Omental fat pad (tissue), 4 donors: ENCODE measurements around the gene HLCS. TPM values are rescaled to one million over a fixed set of nuclear protein-coding genes. Genes with fewer than 3 reads are reported as not detected.

Source experiments
- ATAC-seq: fragments of 150-250 bp; one replicate; pipeline ENCODE4 v1.9.1; 2016; ENCODE audit warnings: mild to moderate bottlenecking, moderate library complexity; ENCODE audit not compliant: low FRiP score
- DNase-seq: peaks from one replicate; pipeline ENCODE4 v3.0.0-alpha.2; 2019; ENCODE audit warnings: low spot score
- total RNA-seq, 4 donors: library from RNA; depleted of rRNA; stranded (reverse); fragments of >200 nt; gene quantifications; one replicate each; pipeline ENCODE4 v1.1.0, GENCODE V29; 2016
- TF ChIP-seq, protein P1 (sequence below), 3 donors: fragments of 450-650 bp; IDR thresholded peaks; one replicate each; pipeline ENCODE4 v1.5.1; 2016 to 2017; ENCODE audit warnings: antibody characterized with exemption in 3 of 3, mild to moderate bottlenecking in 3 of 3, moderate library complexity in 2 of 3

Gene HLCS
- total RNA-seq, 4 donors from 2014 or later: 14.3 to 19.3 (median 17.6) TPM

DNA sequence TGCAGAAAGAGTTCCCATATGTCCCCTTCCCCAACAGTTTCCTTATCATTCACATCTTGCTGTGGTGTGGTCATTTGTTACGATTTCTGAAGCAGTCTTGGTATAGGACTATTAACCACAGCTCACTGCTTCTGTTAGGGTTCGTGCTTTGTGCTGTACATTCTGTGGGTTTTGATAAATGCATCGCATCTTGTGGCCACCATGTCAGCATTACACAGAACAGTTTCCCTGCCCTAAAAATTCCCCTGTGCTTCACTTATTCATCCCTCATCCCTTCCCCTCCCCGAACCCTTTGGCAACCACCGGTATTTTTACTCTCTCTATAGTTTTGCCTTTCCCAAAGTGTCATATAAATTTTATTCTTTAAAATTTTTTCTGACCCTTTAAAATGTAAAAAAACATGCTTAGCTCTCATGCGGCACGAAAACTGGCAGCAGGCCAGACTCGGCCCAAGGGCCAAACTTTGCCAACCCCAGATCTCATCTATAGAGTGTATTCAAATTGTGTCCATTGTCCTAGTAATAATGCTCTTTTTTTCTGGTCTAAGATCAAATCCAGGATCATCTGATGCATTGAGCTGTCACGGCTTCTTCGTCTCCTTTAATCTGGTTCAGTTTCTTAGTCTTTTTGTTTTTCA is 189.4 kb downstream of the HLCS start:
- TF ChIP-seq, protein P1, sequence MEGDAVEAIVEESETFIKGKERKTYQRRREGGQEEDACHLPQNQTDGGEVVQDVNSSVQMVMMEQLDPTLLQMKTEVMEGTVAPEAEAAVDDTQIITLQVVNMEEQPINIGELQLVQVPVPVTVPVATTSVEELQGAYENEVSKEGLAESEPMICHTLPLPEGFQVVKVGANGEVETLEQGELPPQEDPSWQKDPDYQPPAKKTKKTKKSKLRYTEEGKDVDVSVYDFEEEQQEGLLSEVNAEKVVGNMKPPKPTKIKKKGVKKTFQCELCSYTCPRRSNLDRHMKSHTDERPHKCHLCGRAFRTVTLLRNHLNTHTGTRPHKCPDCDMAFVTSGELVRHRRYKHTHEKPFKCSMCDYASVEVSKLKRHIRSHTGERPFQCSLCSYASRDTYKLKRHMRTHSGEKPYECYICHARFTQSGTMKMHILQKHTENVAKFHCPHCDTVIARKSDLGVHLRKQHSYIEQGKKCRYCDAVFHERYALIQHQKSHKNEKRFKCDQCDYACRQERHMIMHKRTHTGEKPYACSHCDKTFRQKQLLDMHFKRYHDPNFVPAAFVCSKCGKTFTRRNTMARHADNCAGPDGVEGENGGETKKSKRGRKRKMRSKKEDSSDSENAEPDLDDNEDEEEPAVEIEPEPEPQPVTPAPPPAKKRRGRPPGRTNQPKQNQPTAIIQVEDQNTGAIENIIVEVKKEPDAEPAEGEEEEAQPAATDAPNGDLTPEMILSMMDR (IDR thresholded peaks at IDR 0.05): no peak
- DNase-seq: no peak
- no peak for ATAC-seq

DNA sequence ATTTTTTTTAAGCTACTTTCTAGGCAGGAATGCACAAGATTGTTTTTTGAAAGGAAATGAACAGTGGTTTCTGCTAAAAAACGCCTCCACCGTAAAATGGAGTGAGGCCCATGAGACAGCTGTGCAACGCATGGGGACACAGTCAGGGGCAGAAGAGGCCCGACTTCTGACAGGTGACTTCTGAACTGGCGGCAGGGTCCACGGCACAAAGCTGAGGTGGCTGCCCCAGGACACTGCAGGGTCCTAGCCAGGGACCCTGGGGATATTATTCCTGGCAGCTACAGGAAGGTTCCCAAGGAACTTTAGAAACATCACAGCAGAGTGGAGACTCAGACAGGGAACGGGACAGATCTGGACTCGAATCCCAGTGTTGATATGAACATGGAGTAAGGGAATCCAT is 192.5 kb downstream of the HLCS start:
- no peak for ATAC-seq
- TF ChIP-seq, protein P1 (IDR thresholded peaks at IDR 0.05): no peak

DNA sequence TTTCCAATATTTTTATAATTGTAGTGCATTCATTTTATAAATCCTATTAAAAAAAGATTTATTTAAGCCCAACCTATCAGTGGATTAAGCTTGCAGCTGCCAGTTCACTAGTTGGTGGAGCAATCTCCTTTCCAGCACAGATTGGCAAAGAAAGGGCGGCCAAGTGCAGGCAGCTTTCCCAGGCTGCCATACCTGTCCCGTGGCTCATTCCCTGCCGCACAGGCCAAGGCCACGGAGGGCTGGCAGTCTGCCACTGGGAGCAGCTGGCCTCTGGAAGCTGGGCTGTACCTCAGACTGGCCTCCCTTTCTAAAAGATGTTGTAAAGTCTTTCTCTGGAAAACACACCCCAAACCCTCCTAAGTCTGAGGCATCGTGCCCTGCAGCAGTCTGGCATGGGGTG is 193.4 kb downstream of the HLCS start:
- TF ChIP-seq, protein P1 (IDR thresholded peaks at IDR 0.05): no peak
- ATAC-seq: peak; percentile 44

More for the DNA sequence above, 192.5 kb downstream of the HLCS start:
- DNase-seq: no peak

DNA sequence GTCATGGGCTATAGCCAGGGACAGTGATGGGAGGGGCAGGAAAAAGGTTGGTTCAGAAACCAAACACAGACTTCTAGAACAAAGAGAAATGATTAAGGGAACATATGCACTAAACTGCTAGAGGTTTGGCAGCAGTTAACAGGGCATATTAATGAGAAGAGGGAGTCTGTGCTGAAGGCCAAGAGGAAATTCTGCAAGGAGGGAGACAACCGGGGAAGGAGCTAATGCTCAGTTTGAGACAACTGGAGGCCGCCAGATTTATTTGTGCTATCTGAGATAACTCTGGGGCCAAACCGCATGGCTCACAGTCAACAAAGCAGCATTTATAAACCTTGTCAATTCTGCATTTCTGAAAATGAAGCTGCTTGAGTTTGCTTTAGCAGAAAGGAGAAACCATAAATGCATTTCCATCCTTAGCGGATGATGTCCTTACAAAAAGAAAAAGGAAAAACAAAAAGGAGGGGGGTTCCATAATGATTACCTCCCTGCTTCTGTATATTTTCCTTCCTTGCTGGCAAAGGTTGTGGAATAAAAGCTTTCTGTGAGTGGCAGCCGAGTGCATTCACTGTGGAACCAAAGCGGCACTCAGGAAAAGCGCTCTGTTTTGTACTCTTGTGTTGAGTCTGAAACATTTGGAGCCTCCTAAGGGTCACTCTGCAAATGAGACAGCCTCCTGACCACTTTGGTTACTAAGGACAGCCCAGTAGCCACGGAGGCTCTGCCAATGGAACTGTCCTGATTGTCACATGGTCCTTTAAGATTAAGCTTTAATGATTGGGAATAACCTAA is 197.2 kb downstream of the HLCS start:
- DNase-seq (no peak), ATAC-seq (no peak)
- TF ChIP-seq, protein P1 (IDR thresholded peaks at IDR 0.05): no peak

More for the DNA sequence above, 193.4 kb downstream of the HLCS start:
- no peak for DNase-seq

DNA sequence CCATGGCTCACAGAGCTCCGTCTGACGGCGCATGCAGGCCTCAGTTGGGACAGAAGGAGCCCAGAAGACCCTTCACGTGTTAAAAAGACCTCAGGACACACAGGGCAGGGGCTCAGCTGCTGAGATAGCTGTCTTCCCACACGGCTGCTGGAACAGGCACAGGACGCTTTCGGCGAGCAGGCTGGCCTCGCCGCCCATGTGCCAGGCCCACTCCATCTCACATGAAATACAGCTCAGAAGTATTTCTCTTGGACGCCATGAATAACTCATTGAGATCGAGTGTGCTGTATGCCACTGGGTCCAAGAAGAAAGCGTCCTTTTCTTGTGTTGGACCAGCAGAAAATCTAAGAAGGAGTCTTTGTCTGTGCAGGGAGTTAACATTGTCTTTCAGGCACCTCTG is 198.0 kb downstream of the HLCS start:
- TF ChIP-seq, protein P1 (IDR thresholded peaks at IDR 0.05): no peak
- no peak for DNase-seq
- no peak for ATAC-seq

DNA sequence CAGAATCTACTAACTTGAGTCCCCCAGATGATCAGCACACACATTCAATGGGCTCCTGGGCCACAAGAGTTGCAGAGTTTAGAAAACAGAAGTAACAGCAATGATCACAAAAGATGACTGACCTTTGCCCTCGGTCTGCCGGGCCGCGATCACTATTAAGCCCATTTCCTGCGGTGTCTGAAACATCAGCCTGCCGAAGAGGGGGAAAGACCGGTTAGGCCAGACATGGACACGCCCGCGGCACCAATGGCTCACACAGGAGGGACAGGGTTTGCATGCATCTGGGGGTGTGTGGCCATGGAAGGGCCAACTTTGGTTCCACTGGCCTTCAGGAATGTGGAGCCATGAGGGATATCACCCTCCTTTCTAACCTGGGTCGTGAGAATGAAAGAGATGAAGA is 199.4 kb downstream of the HLCS start:
- ATAC-seq: no peak
- DNase-seq: no peak
- TF ChIP-seq, protein P1 (IDR thresholded peaks at IDR 0.05): no peak

DNA sequence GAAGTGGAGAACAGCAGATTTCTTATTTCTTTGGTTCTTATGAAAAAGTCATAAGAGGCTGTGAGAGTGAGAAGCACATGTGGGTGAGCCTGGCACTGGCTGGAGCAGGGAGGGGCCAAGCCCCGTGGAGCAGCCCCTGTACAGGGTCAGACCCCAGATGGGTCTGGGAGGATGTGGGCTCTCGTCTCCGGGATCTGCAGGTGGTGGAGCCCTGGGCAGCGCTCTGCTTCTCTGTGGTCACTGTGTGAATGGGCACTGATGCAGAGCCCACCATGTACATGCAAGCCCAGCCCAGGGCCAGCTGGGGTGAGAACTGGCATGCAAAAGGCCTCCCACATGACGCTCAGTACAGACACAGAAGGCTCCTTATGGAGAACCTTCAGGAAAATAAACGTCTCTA is 200.0 kb downstream of the HLCS start:
- ATAC-seq: no peak
- TF ChIP-seq, protein P1 (IDR thresholded peaks at IDR 0.05): no peak
- no peak for DNase-seq
